Uterus (tissue), 2 donors: ENCODE measurements around the gene ECE2.

Experiments
- CTCF ChIP-seq, 4 experiments: fragments of 200-600 bp in 2 of 4; fragments of 450-650 bp in 2 of 4; sonication (generic) in 2 of 4; IDR thresholded peaks; one replicate each; pipeline ENCODE4 v1.5.1; 2016 to 2019; ENCODE audit warnings: antibody characterized with exemption in 4 of 4, mild to moderate bottlenecking in 2 of 4, moderate library complexity in 1 of 4
- POLR2A ChIP-seq, 2 donors: fragments of 450-650 bp; IDR thresholded peaks; one replicate each; pipeline ENCODE4 v1.6.1; 2016; ENCODE audit warnings: antibody characterized with exemption in 2 of 2, mild to moderate bottlenecking in 1 of 2, moderate library complexity in 1 of 2

- no peak for TF ChIP-seq POLR2A (IDR thresholded peaks at IDR 0.05)
- no peak for TF ChIP-seq CTCF (IDR thresholded peaks at IDR 0.05)
Measured at GRCh38 chr3:184341925-184342324, 66.1 kb downstream of the ECE2 start.
